Neural progenitor cell (in vitro differentiated cells): ENCODE measurements around the gene CARD8.

ENCODE experiments used
- CTCF ChIP-seq: fragments of 200-600 bp; sonication (generic); IDR thresholded peaks from 2 replicates; pipeline ENCODE4 v1.5.1; 2017; ENCODE audit warnings: antibody characterized with exemption, mild to moderate bottlenecking
- EZH2 ChIP-seq: fragments of 200-600 bp; sonication (generic); IDR thresholded peaks from 2 replicates; pipeline ENCODE4 v1.6.1; 2017; ENCODE audit warnings: antibody characterized with exemption, mild to moderate bottlenecking, moderate library complexity
- EZH2phosphoT487 ChIP-seq: fragments of 200-600 bp; sonication (generic); IDR thresholded peaks from 2 replicates; pipeline ENCODE4 v1.6.1; 2017; ENCODE audit warnings: antibody characterized with exemption

GRCh38 chr19:48248081-48248833 is 7.5 kb downstream of the CARD8 start:
- TF ChIP-seq CTCF (no peak), EZH2 (no peak), EZH2phosphoT487 (no peak)
